ENCODE results near the gene SLC2A5.

The SLC2A5 gene

DNA sequence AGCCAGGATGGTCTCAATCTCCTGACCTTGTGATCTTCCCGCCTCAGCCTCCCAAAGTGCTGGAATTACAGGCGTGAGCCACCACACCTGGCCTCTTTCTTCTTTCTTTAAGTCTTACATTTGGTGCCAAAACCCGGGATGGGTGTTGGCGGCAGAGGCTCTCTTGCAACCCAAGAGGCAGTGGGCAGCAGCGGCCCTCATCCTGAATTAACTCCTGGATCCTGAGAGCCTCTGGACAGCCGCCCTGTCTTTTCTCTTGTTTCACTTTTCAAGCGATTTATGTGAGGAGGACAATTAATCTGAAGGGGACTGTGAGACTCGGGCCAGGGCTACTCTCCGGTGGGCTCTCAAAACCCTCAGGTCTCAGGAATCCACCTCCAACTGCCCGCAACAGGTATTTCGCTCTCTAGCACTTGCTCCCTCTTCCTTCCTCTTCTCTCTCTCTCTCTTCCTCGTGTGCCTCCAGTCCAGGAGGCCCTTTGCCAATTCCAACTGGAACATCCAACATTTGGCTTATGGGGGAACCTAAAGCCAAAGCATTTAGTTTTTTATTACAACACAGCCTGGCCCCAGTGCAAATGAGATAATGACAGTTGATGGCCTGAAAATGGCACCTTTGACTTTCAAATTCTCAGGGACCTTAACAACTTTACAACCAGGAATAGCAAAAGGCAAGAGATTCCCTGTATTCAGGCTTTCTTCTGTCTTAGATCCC, 18.1 kb upstream of the SLC2A5 start:
- no peak for DNase-seq

DNA sequence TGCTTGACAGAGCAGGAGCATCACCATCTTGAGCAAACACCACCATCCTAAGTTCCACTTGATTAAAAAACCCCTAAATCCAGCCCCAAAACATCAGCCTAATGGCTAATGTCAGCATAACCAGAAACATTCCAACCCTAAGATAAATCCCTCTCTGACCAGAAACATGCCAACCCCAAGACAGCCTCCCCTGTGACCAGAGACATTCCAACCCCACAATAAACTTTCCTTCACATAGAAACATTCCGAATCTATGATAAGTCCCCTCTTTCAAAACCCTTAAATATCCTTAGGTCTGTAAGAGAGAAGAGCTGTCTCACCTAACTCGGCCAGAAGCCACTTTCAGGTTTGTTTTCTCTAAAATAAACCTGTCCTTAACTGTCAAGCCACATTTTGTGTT, 17.4 kb upstream of the SLC2A5 start:
- no peak for DNase-seq

DNA sequence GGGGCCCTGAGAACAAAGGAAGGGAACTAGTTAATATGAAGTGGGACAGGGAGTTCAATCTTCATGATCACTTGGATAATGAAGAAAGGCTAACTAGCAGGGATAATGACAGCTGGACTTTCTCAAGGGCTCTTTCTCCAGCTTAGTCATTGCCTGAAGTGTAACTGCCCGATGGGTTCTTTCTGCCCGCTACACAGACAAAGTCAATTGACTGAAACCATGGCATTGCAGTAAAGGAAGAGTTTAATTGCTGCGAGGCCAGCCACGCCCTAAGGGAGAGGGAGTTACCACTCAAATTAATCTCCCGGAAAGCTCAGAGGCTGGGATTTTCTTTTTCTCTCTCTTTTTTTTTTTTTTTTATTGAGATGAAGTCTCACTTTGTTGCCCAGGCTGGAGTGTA, 16.6 kb upstream of the SLC2A5 start:
- DNase-seq: no peak

DNA sequence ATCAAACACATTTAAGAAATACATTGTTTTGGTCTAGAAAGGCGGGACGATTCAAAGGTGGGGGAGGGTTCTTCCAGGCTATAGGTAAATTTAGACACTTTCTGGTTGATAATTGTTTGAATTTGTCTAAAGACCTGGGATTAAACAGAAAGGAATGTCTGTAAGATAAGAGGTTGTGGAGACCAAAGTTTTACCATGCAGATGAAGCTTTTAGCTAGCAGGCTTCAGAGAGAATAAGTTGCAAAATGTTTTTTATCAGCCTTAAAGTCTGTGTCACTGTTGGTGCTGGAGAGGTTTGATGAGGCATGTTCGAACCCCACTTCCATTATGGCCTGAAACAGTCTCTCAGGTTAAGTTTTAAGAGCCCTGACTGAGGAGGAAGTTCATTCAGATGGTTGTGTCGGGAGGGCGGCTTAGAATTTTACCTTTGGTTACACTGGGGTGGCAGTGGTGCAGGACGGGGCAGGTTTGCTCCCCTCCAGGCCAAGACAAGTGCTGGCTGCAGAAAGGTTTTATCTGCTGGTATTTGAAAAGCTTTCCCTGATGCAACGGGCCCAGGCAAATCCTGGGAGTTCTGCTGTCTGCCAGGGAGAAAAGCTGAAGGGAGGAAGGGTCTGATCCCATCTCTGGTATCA, 16.0 kb upstream of the SLC2A5 start:
- no peak for DNase-seq

DNA sequence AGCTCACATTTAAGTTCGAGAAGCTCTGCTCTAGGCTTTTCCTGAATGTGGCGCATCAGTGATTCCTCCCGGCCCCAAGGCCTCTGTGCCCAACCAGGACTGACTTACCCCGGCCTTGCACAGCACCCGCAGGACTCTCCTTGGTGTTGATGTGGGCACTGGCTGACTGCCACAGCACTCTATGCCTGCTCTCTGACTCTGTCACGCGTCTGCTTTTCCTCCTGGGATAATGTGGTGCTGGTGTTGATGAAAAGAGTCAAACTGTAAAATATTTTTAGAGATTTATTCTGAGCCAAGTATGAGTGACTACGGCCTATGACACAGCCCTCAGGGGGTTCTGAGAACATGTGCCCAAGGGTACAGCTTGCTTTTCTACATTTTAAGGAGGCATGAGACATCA, 15.5 kb upstream of the SLC2A5 start:
- no peak for DNase-seq

DNA sequence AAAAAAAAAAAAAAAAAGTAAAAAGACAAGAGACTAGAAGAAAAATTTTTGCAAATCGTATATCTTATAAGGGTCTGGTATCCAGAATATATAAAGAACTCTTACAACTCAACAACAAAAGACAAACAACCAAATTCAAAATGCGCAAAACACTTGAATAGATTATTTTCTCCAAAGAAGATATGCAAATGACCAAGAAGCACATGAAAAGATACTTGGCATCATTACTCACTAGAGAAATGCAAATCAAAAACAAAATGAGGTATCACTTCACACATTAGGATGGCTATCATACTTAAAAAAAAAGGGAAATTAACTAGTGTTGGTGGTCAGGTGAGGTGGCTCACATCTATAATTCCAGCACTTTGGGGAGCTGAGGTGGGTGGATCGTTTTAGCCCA, 12.0 kb upstream of the SLC2A5 start:
- no peak for DNase-seq

DNA sequence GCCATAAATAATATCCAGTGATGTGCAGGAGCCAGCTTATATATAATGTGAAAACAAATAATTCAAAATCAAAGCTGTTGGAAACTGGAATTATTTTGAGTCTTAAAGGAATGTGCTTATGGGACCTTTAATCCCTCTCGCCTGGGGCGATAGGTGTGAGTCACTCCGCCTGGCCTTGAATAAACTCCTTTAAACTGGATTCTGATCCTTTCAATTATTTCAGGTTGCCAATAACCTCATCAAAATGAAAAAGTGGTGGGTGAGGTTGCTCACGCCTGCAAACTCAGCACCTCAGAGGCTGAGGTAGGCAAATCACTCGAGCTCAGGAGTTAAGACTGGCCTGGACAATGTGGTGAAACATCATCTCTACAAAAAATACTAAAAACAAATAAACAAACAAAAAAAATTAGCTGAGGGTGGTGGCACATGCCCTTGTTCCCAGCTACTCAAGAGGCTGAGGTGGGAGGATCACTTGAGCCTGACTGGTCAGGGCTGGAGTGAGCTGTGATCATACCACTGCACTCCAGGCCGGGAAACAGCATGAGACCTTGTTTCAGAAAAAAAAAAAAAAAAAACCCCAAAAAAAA, 11.4 kb upstream of the SLC2A5 start:
- no peak for DNase-seq

DNA sequence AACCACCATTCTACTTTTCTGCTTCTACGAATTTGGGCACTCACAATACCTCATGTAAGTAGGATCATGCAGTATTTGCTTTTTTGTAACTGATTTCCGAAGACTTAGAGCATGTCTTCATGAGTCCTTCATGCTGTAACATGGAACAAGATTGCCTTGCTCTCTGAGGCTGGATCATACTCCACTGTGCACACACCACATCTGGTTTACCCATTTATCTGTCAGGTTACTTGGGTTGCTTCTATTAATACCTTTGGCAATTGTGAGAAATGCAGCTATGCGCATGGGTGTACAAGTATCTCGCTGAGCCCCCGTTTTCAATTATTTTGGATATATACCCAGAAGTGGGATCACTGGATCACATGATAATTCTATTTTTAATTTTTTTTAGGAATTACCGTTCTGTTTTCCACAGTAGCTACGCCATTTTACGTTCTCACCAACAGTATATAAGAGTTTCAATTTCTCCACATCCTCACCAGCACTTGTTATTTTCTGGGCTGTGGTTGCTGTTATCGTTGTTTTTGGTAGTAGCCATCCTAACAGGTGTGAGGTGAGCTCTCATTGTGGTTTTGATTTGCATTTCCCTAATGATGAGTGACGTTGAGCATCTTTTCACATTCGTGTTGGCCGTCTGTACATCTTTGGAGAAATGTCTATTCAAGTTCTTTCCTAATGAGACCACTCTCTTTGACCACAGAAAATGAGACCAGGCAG, 10.7 kb upstream of the SLC2A5 start:
- DNase-seq: no peak

DNA sequence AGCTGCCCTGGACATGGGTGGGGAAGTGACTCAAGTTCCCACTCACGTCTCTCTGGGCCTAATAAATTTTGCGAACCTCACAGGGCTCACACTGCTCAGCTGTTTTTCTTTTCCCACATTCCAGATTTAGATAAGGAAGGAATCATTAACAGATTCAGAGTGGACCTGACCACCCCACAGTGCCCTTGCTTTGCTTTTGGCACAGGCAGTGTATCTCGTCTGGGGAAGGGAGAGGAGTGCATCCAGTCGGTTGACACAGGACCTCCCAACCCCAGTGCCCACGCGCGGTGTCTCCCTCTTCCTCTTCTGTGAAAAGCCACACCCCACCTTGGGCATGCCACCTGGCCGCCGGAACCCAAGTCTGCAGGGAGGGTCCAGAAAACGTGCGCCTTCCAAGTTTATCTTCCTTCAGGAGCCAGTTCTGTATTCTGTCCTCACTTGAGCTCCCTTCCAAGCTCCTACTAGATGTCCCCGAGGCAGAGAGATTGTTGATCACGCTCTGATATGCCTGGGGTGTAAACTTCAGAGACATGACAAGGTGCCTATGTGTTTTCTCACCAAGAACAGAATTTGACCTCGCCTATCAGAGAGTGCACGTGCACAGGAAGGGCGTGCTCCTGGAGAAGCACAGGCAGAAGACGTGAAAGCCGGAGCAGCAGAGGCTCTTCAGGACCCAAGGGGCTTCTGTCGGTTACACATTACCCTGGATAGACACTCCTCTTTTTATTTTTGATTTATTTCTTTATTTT, 9.5 kb upstream of the SLC2A5 start:
- DNase-seq: no peak

DNA sequence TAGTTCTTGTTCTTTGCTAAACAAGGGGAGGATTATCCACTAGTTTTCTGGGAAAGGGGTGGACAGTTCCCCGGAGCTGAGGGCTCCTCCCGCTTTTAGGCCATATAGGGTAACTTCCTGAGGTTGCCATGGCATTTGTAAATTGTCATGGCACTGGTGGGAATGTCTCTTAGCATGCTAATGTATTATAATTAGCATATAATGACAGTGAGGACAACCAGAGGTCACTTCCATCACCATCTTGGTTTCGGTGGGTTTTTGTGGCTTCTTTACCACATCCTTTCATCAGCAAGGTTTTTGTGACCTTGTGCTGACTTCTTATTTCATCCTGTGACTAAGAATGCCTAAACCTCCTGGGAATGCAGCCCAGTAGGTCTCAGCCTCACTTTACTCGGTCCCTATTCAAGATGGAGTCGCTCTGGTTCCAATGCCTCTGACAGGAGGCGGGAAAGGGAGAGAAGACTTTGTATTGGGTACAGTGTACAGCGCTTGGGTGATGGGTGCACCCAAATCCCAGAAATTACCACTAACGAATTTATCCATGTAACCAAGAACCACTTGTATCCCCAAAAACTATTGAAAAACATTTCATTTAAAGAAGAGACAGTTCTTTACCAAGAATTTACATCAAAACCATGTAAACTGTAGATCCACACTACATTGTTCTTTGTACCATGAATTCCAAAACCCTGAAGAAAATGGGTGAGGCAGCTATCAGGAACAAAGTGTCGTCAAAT, 8.7 kb upstream of the SLC2A5 start:
- DNase-seq: no peak

DNA sequence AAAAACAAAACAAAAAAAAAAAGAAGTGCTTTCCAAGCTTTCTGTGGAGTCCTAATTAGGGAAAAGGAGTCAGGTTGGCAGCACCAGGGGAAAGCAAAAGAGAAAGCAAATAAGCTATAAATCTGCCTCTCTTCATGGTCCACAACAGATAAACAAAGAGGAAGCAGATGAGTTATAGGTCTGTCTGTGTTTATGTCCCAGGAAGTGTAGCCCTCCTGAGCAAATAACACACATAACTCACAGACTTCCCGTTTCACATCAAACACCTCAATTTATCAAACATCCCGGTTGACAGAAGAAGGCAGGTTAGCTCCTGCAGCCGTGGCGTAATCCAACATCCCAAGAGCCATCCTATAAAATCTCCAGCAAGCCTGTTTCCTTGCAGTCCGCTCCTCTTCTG, 5.6 kb upstream of the SLC2A5 start:
- DNase-seq: no peak

DNA sequence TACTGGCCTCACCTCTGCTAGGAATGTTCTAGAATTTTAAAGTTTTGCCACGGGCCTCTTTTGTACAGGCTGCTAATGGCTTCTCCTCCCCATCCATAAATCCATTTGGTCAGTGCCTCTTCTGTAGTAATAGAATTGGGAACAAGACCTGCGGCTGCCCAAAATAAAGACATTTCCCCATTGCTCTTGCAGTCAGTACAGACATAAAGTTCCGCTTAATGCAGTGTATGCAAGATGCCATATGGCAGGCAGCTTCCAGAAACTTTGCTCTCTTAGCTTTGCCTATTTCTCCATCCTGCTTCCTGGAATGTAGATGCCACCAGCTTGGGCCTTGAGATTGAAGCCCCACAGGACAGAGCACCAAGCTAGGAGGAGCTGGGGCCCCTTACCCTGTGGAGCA, 3.7 kb upstream of the SLC2A5 start:
- DNase-seq: no peak

DNA sequence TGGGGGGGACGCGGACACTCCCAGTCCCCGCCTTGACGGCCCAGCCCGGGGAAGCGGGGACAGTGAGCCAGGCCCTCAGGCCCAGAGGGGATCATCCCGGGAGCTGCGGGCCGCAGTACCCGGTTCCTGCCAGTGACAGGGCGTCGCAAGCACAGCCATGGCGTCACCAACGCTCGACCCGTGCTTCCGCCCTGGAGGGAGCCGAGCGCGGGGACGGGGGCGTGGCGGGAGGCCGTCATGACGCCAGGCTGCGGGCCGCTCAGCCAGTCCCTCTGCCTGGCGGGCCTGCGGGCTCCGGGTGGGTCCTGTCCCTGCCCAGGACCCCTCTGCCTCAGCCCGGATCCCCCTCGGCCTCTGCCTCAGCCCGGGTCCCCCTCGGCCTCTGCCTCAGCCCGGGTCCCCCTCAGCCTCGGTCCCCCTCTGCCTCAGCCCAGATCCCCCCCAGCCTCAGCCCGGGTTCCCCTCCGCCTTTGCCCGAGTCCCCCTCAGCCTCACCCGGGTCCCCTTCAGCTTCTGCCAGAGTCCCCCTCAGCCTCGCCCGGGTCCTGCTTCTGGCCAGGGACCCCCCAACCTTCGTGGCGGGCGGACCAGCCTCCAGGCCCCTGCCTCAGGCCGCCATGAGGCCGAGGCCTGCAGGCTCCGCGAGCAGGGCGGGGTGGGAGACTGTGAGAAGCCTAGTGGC, 2.3 kb upstream of the SLC2A5 start:
- no peak for DNase-seq

DNA sequence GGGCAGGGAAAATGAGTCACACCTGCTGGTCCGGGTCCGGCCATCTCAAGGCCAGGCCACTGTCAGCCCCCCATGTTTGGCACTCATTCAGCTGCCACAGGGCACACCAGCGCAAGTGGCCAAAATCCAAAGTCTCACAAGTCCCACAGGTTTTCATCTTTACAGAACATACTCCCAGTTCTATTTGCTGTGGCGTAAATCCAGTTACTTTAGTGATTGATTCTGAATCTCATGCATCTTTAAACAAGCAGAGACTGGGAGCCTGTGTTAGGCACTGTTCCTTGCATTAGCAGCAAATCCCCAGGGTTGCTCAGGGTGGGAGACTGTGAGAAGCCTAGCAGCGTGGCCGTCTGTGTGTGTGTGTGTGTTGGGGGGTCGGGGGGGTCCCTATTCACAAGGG, 1.1 kb upstream of the SLC2A5 start:
- DNase-seq: no peak

DNA sequence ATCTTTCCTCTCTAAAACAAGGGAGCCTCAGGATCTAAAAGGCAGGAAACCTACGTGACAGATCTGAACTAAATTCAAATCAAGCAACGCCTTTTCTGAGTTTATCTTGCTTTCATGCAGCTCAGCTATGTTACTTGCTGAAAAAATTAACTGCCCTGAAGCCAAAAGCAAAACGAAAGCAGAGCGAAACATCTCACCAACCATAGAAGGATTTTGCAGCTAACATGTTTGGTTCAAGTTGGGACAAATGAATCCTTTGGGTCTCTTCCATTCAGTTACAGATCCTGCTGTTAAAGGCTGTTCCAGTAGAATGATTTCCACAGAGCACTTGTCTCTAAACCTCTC, 482 bp downstream of the SLC2A5 start:
- DNase-seq: no peak

DNA sequence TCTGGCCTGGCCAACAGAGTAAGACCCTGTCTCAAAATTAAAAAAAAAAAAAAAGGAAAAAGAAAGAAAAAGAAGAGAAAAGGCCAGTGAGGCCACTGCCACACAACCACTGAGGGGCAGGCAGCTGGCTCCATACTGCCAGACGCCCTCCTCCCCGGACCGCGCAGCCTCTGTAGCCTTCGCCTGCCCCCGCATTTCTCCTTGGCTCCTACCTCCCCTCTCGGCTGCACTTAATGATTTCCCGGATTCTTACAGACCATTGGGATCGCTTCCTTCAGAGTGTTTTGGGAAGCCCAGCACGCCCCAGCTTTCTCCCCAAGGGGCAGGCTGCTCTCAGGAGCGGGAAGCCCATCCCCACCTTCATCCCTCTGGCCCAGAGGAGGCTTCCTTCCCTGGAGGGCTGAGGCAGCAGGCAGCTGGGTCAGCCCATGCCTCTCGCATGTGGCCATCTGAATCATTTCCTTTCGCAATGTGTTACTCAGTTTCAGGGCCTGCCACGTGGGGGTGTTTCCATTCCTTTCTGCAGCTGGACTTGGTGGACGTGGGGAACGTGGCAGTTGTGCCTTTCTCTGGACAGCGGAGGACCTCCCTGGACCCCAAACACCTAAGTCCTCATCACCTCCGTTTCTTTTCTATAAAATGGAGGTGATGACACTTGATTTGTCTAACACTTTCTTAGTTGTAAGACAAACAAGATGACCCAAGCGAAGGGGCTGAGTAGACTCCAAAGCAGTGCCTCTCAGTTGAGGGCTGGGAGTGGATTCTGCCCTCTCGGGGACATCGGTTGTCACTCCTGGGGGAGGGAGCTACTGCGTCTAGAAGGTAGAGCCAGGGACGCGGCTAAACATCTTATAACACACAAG, 2.3 kb downstream of the SLC2A5 start:
- DNase-seq: no peak

DNA sequence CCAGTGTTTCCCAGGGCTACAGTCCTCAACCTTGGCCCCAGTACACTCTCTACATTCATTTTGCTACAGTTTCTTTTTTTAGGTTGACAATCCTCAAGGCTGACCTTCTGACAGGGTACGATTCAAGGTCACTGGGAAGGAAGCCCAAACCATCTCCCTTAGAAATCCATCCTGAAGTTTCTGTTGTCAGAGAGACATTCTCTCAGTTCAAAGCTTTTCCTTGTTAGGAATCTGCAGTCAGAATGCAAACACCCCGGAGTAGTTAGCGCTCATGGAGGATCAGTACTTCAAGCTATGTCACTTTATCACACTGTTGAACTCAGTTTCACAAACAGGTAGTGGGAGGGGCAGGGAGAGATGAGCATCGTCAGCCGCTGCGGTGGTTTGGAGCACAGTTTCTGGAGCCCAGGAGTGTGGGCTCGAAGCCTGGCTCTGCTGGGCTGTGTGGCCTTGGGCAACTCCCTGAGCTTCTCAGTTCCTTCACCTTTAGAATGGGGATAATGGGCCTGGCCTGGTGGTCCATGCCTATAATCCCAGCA, 4.2 kb downstream of the SLC2A5 start:
- DNase-seq: no peak

DNA sequence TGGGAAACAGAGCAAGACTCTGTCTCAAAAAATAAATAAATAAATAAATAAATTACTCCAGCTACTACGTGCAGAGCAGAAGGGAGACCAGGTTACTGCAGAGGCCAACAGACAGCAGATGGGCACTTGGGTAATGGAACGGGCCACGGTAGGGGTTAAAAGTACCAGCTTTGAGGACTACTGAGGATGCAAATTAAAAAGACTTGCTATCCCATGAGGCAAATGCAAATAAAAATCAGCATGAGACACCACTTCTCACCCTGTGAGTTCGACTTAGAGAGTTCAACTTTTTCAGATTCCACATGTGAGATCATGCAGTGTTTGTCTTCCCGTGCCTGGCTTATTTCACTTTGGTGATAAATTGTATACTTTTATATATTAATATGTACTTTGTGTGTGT, 6.6 kb downstream of the SLC2A5 start:
- peak; percentile 75 for DNase-seq

DNA sequence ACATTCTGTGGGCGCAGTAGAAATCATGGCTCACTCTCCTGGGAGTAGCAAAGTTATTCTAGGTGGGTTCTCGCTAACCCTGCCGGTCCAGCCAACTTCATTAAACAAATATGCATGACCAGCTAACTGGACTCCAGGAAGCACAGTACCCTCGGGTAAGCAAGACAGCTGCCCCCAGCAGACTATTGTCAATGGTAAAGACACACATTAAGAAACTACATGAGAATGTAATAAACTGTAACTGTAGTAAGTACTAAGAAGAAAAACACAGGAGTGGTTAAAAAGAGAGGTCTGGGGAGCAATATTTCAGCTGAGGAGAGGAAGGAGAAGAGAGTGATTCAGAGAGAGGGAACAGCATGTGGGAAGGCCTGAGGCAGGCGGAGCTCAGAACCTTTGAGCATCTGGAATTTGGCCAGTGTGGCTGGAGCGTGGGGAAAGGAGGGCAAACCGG, 7.4 kb downstream of the SLC2A5 start:
- peak; percentile 47 for DNase-seq

DNA sequence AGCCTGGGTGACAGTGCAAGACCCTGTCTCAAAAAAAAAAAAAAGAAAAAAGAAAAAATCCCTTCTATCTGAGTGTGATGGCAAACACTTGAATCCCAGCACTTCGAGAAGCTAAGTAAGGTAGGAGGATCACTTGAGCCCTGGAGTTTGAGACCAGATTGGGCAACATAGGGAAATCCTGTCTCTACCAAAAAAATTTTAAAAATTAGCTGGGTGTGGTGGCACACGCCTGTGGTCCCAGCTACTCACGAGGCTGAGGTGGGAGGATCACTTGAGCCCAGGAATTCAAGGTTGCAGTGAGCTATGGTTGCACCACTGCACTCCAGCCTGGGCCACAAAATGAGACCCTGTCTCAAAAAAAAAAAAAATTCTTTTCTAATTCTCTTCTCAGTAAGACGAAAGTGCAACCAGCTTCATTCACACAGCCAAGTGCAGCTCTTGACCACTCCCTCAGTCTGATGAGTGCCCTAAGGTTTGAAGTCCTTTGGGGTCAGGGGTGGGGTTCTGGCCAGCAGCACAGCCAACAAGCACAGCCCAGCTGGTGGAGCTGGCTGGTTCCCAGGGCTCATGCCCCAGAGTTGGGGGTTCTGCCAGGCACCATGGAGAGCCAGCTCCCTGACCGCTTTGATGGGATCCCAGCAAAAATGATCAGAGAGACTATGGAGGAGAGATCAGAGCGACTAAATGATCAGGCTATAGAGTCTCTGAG, 8.0 kb downstream of the SLC2A5 start:
- DNase-seq: no peak
